Body of pancreas (tissue), 4 donors: ENCODE measurements around the gene MBD3L3.
"Not testable (repeated sequence)": the region's sequence is repeated elsewhere in the genome, so short reads cannot be mapped to it uniquely, and the experiment has no call there.

Source experiments
- CTCF ChIP-seq, 7 experiments: fragments of 450-650 bp in 4 of 7; fragments of 200-600 bp in 3 of 7; sonication (generic) in 3 of 7; IDR thresholded peaks; one replicate each; pipeline ENCODE4 v1.5.1; 2016 to 2019; ENCODE audit warnings: antibody characterized with exemption in 7 of 7
- POLR2A ChIP-seq, 3 donors: fragments of 450-650 bp; IDR thresholded peaks; one replicate each; pipeline ENCODE4 v1.6.1; 2016; ENCODE audit warnings: antibody characterized with exemption in 3 of 3, mild to moderate bottlenecking in 2 of 3

GRCh38 chr19:7055679-7056078, 2.8 kb downstream of the MBD3L3 start:
- TF ChIP-seq CTCF, POLR2A (IDR thresholded peaks at IDR 0.05): not testable (repeated sequence)
